ENCODE measurements around the gene PPP6R3.
"Not testable (repeated sequence)": the region's sequence is repeated elsewhere in the genome, so short reads cannot be mapped to it uniquely, and the experiment has no call there.

The PPP6R3 gene

DNA sequence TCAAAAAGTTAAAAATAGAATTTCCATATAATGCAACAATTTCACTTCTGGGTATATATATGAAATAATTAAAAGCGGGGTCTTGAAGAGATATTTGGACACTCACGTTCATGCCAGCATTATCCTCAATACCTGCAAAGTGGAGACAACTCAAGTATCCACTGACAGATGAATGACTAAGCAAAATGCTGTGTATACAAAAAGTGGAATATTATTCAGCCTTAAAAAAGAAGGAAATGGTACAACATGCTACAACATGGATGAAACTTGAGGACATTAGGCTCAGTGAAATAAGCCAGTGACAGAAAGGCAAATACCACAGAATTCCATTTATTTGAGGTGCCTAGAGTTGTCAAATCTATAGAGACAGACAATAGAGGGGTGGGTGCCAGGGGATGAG lies 161.3 kb downstream of the PPP6R3 start:
- DNase-seq: no peak

DNA sequence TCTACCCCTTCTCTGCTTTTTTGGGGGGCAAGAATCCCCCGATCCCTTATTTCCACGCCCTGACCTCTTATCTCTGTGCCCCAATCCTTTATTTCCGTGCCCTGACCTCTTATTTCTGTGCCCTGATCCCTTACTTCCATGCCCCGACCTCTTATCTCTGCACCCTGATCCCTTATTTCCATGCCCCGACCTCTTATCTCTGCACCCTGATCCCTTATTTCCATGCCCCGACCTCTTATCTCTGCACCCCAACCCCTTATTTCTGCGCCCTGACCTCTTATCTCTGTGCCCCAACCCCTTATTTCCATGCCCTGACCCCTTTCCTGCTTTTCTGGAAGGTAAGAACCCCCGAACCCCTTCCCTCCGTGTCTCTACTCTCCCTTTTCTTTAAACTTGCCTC lies 163.2 kb downstream of the PPP6R3 start:
- DNase-seq: not testable (repeated sequence)

DNA sequence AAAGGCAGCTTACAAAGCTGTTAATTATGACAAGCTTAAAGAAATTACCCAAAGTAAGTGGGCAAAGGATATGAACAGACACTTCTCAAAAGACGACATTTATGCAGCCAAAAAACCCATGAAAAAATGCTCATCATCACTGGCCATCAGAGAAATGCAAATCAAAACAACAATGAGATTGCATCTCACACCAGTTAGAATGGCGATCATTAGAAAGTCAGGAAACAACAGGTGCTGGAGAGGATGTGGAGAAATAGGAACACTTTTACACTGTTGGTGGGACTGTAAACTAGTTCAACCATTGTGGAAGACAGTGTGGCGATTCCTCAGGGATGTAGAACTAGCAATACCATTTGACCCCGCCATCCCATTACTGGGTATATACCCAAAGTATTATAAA lies 164.5 kb downstream of the PPP6R3 start:
- DNase-seq: not testable (repeated sequence)

DNA sequence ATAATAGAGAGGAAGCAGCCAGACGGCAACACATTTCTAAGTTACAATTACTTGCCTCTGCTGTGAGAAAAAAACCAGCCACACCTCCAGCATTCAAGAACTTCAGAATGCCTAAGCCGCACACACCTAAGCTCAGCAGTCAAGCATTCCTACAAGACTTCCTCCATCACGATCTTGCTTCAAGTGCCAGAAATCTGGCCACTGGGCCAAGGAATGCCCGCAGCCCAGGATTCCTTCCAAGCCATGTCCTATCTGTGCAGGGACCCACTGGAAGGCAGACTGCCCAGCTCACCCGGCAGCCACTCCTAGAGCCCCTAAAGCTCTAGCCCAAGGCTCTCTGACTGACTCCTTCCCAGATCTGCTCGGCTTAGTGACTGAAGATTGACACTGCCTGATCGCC lies 165.7 kb downstream of the PPP6R3 start:
- not testable (repeated sequence) for DNase-seq

DNA sequence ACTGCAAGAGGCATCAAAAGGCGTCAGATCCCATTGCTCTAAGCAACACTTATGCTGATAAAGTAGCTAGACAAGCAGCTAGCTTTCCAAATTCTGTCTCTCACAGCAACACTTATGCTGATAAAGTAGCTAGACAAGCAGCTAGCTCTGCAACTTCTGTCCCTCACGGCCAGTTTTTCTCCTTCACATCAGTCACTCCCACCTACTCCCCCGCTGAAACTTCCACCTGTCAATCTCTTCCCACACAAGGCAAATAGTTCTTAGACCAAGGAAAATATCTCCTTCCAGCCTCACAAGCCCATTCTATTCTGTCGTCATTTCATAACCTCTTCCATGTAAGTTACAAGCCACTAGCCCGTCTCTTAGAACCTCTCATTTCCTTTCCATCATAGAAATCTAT lies 168.3 kb downstream of the PPP6R3 start:
- not testable (repeated sequence) for DNase-seq

DNA sequence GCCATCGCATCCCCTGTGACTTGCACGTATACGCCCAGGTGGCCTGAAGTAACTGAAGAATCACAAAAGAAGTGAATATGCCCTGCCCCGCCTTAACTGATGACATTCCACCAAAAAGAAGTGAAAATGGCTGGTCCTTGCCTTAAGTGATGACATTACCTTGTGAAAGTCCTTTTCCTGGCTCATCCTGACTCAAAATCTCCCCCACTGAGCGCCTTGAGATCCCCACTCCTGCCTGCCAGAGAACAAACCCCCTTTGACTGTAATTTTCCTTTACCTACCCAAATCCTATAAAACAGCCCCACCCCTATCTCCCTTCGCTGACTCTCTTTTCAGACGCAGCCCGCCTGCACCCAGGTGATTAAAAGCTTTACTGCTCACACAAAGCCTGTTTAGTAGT lies 171.8 kb downstream of the PPP6R3 start:
- DNase-seq: not testable (repeated sequence)

DNA sequence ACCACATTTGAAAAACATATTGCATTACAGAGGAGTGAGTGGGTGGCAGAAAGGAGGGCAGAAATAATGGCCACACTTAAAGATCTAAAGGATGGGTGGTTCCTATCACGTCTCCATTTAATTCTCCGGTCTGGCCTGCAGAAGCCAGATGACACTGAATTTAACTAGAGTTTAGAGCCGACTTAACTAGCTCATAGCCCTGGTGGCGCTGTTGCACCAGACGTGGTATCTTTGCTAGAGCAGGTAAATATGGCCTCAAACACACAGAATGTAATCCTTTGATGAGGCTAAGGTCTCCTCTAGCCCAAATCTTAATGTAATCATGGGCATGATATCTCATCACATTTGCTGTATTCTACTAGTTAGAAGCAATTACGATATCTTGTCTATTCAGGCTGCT lies 172.2 kb downstream of the PPP6R3 start:
- DNase-seq: no peak

DNA sequence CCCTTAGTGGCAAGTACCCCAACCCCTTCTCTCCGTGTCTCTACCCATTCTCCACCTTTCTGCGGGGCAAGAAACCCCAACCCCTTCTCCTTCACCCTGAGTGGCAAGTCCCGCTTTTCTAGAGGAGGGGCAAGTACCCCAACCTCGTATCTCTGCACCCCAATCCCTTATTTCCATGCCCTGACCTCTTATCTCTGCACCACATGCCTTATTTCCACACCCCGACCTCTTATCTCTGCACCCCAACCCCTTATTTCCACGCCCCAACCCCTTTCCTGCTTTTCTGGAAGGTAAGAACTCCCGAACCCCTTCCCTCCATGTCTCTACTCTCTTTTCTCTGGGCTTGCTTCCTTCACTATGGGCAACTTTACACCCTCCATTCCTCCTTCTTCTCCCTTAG lies 174.1 kb downstream of the PPP6R3 start:
- not testable (repeated sequence) for DNase-seq

DNA sequence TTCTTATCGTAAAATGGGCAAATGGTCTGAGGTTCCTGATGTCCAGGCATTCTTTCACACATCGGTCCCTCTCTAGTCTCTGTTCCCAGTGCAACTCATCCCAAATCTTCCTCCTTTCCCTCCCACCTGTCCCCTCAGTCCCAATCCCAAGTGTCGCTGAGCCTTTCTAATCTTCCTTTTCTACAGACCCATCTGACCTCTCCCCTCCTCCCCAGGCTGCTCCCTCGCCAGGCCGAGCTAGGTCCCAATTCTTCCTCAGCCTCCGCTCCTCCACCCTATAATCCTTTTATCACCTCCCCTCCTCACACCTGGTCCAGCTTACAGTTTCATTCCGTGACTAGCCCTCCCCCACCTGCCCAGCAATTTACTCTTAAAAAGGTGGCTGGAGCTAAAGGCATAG lies 174.6 kb downstream of the PPP6R3 start:
- DNase-seq: not testable (repeated sequence)

DNA sequence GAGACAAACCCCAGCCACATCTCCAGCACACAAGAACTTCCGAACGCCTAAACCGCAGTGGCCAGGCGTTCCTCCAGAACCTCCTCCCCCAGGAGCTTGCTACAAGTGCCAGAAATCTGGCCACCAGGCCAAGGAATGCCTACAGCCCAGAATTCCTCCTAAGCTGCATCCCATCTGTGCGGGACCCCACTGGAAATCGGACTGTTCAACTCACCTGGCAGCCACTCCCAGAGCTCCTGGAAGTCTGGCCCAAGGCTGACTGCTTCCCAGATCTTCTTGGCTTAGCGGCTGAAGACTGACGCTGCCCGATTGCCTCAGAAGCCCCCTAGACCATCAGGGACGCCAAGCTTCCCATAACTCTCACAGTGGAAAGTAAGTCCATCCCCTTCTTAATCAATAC lies 175.3 kb downstream of the PPP6R3 start:
- DNase-seq: not testable (repeated sequence)

DNA sequence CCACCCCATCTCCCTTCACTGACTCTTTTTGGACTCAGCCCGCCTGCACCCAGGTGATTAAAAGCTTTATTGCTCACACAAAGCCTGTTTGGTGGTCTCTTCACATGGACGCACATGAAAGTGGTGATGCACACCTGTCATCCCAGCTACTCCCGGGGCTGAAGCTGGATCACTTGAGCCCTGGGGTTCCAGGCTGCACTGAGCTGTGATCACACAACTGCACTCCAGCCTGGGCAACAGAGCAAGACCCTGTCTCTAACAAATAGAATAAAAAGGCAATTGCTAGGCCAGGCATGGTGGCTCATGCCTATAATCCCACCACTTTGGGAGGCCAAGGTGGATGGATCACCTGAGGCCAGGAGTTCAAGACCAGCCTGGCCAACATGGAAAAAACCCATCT lies 178.8 kb downstream of the PPP6R3 start:
- not testable (repeated sequence) for DNase-seq

DNA sequence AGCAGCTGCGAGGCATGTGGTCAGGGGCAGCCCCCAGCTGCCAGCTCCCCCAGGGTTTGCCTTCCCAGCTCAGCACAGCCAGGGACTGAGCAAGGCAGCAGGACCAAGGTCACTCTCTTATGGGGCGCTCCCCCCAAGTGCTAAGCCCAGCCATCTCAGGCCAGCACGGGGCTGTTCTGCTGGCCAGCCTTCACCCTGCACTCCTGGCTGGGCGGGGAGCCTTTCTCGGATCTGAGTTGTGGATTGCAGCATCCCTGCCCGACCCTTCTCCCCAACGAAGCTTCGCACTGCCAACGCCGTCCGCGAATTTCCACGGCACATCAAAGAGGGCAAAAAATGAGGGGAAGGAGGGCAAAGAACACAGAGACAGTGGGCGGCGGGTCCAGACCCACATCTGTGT lies 181.3 kb downstream of the PPP6R3 start:
- DNase-seq: no peak

DNA sequence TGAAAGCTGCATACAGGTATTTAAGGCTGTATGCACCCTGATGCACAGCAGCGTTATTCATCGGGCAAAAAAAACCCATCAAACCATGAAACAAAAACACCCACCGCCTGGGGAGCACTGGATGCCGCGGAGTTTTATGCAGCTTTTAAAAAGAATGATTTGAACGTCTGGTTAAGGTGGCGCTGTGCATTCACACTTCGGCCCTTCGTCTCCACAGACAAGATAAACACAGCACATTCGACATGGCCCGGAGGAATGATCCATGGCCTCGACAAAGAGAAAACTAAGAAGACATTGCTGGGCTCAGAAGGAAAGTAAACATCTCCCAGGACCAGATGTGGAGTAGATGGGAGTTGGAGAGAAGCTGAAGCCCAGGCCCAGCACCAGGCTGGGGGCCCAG lies 183.0 kb downstream of the PPP6R3 start:
- no peak for DNase-seq

DNA sequence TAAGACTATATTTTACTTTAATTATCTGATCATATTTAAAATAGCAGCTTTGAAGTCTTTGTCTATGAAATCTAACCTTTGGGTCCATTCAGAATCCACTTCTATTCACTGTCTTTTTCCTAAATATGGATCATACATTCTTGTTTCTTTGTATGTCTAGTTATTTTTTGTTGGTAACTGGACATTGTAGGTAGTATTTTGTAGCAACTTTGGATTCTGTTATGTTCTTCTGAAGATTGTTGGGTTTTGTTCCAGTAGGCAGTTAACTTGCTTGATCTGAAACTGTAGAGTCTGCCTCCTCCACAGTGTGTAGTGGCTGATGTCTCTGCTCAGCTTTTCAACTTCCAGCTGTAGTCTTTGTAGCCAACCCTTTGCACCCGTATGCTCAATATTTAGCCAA lies 186.3 kb downstream of the PPP6R3 start:
- DNase-seq: no peak

DNA sequence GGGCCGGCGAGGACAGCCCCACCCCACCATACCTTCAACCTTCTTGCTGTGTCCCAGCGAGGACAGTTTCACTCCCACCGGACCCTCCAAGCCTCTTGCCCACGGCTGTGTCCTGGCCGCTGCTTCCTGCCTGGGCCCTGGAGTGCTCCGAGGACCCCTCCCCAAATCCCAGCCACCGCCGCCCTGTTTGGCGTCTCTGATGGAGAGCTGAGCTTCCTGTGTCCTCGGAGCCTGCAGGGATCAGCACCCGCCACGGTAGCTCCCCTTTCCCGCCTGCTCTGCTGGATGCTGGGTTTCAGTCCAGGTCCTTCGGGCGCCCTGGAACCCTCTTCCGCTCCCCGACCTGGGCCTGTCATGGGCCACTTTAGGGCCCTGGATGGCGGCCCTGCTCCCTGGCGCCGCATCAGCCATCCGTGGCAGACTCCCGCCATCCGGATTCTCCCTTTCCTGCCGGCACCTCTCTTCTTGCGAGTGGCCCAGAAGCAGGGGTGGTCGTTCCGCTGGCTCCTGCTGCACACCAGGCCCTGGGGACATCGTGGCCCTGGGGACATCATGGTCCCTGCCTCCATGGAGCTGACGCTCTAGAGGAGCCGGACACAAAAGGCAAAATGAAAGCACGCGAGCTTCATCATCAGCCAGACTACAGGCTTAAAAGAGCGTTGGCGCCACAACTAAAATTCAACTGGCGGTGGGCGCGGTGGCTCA lies 189.5 kb downstream of the PPP6R3 start:
- DNase-seq: no peak

DNA sequence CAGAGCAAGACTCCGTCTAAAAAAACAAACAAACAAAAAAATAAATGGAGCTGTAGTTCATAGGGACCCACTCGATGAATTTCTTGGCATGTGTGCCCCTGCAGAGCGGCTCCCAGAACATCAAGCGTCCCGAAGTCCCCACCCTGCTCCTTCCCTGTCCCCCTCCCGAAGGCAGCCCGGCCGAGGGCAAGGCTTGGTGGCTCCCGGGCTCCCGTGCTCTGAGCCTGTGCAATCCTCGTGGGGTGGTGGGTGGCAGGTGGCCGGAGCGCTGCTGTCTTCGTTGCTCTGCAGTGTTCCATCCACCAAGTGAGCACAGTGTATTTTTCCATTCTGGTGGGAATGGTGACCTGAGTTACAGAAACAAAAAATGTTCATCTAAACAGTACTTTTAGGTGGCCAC lies 190.2 kb downstream of the PPP6R3 start:
- DNase-seq: no peak

DNA sequence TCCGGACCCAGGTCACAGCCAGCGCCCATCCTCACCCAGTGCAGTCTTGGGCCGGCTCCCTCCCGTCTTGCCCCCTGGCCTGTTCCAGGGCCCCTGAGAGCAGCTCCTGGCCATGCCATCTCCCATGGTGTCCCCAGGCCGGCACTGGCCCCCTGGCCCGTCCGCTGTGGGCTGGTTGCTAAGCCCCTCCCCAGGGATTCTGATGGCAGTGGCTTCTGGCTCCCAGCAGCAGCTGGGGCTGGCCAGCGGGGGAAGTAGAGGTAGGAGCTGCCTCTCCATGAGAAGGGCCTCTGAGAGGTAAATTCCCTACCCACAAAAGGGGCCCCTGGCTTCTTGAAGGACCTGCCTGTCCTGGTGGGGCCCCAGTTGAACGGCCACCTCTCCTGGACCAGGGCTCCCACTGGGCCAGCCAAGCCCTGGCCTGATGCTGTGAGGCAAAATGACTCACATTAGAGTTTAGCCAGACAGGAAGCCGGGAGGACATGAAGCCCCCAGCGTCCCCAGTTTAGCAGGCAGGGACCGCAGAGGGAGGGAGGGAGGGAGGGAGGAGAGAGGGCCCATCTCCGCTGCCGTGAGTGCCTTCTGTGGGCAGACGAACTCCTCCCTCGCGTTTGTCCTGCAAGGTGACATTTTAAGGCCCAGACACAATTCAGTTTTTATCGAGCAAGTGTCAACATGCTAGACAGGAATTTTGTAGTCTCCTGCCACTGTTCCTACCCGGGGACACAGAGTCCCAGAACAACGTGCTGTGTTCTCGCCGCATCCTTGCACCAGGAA lies 190.8 kb downstream of the PPP6R3 start:
- DNase-seq: no peak

DNA sequence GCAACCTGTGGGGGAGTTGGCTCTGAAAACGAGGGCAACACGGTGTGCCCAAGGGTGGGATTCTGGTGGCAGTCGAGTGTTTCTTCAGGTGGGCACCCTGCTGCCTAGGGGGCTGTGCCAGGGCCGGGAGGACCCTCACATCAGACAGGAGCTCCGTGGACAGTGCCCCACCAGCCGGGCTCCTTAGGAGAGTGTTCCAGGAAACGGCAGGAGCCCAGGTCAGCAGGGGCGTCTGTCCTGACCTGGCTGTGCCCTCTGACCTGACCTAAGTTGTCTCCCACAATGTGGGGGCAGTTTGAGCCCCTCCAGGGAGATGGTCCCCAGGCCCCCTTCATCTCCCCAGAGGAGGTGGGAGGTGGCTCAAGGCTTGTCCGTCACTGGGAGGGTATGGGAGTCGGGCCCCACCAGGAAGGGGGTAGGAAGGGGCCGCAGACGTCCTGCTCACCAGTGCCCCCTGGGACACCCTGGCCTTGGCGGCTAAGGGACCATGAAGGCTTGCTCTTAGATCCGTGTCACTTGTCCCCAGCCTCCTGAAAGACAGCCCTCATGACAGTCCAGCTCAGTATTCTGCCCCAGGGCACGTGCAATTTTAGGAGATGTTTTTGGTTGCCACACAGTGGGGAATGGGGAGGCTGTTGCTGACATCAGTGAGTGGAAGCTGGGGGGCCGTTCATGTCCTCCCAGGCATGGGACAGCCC lies 191.6 kb downstream of the PPP6R3 start:
- no peak for DNase-seq

DNA sequence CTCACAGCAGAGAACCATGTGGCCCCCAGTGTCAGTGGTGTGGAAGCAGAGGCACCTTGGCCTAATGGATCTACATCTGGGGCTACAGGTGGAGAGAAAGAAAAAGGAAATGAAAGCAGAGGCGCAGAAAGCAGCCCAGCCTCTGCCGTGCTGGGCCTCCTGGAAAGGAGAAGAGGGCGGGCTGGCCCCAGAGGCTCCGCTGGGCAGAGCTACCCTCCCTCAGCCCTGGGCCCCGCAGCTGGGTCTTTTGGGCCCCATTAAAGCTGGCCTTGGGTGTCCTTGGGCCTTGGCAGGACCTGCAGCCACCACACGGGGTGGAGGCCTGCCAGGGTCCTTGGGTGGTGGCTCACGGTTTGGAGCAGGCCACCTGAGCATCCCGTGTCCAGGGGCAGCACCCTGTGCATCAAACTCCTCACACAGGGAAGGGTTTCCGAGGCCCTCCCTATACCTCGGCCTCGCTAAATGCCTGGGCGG lies 192.2 kb downstream of the PPP6R3 start:
- DNase-seq: no peak

DNA sequence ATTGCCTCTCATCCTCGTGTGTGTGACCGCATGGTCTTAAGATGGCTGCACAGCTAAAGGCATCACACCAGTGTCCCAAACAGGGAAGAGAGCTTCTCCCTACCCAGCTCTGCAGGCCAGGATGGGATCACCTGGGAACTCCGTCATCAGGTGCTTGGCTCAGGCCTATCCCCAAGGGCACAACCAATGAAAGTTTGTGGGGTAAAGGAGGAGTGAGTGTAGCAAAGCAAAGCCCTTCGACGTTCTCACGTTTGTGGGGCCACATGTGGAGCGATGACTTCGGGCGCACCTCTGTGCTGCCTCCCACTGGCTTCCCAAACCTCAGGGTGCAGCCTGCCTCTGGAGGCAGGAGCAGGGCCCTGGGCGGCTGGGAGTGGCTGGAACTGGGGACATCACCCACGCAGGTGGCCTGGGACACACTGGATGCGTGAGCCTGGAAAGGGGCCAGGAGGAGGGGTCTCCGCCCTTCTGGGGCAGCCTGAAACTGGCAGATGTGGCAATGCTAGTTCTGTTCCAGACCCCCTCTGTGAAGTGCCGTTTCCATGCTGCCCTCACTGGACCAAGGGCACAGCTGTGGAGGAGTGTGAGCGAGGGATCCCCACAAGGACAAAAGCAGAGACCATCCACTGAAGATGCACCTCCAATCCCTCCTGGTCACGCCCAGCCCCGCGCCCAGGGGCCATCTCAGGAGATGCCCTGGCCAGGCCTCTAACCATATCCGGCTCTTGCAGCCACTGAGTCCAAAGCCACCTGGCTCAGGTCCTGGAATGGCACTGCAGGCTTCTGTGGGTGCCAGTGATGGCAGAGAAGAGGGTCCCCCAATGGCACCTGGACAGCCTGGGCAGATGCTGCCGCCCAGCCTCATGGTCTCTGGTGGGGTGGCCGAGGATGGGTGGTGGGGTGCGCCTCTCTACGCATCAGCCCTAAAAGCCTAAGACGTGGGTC lies 193.2 kb downstream of the PPP6R3 start:
- DNase-seq: no peak

DNA sequence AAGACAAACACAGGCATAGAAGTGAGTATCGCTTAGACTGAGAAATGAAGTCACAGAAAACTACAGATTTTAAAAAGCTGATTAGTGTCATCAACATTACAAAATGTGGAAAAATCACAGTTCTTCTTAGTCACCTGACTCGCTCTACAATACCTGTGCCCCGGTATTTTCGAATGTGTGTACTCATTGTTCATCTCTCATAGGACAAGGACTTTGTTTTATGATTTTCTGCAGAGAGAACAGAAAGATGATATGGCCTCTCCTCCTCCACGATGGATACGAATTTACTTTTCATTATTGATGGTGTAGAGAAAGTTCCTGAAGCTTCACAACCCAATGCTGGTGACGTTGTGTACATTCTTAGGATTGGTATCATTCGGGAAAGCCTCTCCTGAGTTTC lies 194.4 kb downstream of the PPP6R3 start:
- DNase-seq: no peak

DNA sequence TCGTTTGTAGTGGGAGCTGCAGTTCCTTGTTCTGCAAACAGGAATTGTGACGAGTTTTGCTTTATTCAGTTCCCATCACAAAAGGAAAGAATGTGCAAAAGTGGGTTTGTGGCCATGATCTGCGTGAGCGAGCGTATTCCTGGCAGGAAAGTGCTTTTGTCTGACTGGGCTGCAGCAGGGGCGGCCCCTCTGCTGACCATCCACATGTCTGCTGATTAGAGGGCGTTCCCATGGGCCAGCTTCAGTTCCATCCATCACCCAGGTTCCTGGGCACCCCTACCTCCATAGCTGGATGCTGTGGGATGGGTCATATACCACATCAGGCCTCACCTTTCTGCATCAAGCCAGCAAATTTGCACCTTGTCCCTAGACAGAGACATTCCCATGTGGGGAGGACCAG lies 194.9 kb downstream of the PPP6R3 start:
- DNase-seq: no peak

DNA sequence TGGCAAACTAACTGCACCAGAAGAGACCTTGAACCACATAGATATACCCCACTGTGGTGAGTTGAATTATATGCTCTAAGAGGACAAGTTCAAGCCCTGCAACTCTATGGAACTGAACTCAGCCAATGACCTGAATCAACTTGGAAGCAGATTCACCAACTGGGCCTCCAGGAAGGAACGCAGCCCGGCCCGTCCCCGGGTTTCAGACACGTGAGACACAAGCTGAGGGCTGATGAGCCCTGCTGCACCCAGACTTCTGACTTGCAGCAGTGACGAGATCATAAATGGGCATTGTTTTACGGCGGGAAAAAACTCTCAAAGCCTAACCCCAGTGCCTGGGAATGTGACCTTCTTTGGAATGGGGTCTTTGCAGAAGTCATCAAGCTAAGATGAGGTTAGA lies 195.3 kb downstream of the PPP6R3 start:
- no peak for DNase-seq

Data from left hindlimb (tissue), 1 donor.